ENCODE data around the gene KHDC4. TPM values are rescaled to one million over a fixed set of nuclear protein-coding genes. Genes with fewer than 3 reads are reported as not detected.

KHDC4 gene
- total RNA-seq, 3 donors from 2014 or later (not counting 1 experiment from before 2014, with no cell fraction given) = 61.9 to 101 (median 85.9) TPM

- Mint-ChIP-seq H3K36me3 (no peaks in the 10 kb centered on the region), H3K27me3 (ENCODE audit: low read depth in 2 of 2) (no peaks in the 10 kb centered on the region), H3K27ac (peak overlapping the region; percentile 53 to 78), H3K4me3 (no peak overlapping the region), H3K9me3 (no peaks in the 10 kb centered on the region), H3K4me1 (peaks cover 12% of the 10 kb centered on the region in 2 donors)
- 77% methylated on average over 10 of the region's 10 CpGs for WGBS (ENCODE audit: insufficient coverage)
- H3K9me3 ChIP-seq (ENCODE audit: control insufficient read depth, insufficient read depth, low read length) = no peaks in the 10 kb centered on the region
- ATAC-seq (peak; percentile 72 to 79 (median 76)), DNase-seq (peak in 1 of 2 donors; percentile 67)
- no peak overlapping the region for H3K4me3 ChIP-seq (ENCODE audit: low read length)
- H3K27ac ChIP-seq (ENCODE audit: low read length) = no peak overlapping the region
- no peaks in the 10 kb centered on the region for H3K27me3 ChIP-seq (ENCODE audit: control insufficient read depth, insufficient read depth, low read length)
- no peak for TF ChIP-seq CTCF (IDR thresholded peaks at IDR 0.05)
- H3K36me3 ChIP-seq (ENCODE audit: control insufficient read depth, insufficient read depth, low read length) = peaks cover 14% of the 10 kb centered on the region
- intact Hi-C loops (cut with micrococcal nuclease) = no loop called here
- peaks cover 3% of the 10 kb centered on the region for H3K4me1 ChIP-seq (ENCODE audit: control insufficient read depth, insufficient read depth, low read length)
Measured at GRCh38 chr1:155893389-155894142, 40.6 kb downstream of the KHDC4 start.

DNA sequence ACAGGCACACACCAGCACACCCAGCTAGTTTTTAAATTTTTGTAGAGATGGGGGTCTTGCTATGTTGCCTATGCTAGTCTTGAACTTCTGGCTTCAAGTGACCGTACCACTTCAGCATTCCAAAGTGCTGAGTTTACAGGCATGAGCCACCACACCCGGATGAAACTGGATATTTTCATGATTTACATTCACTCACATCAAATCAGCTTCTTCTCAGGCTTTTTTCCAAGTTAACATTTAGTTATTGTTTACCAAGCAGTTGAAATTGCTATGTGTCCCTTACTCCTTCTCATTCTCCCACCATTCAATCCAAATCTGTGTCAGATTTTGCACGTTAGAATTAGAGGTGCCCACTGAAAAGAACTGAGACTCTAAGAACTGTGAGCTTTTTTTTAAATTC is 41.4 kb downstream of the KHDC4 start:
- no peak overlapping the region for H3K27ac ChIP-seq (ENCODE audit: low read length)
- intact Hi-C loops (cut with micrococcal nuclease) = no loop called here
- Mint-ChIP-seq H3K4me1 (peaks cover 12% of the 10 kb centered on the region in 2 donors), H3K27me3 (ENCODE audit: low read depth in 2 of 2) (no peaks in the 10 kb centered on the region), H3K27ac (peak overlapping the region; percentile 53 to 78), H3K4me3 (no peak overlapping the region), H3K36me3 (no peaks in the 10 kb centered on the region), H3K9me3 (no peaks in the 10 kb centered on the region)
- H3K4me1 ChIP-seq (ENCODE audit: control insufficient read depth, insufficient read depth, low read length) = peaks cover 3% of the 10 kb centered on the region
- H3K9me3 ChIP-seq (ENCODE audit: control insufficient read depth, insufficient read depth, low read length) = no peaks in the 10 kb centered on the region
- no peak for ATAC-seq
- H3K27me3 ChIP-seq (ENCODE audit: control insufficient read depth, insufficient read depth, low read length) = no peaks in the 10 kb centered on the region
- peaks cover 9% of the 10 kb centered on the region for H3K36me3 ChIP-seq (ENCODE audit: control insufficient read depth, insufficient read depth, low read length)
- 96% methylated on average over 3 of the region's 3 CpGs for WGBS (ENCODE audit: insufficient coverage)
- no peak for DNase-seq
- TF ChIP-seq CTCF (IDR thresholded peaks at IDR 0.05) = no peak
- H3K4me3 ChIP-seq (ENCODE audit: low read length) = no peak overlapping the region

GRCh38 chr1:155890251-155890650 is 44.0 kb downstream of the KHDC4 start:
- TF ChIP-seq CTCF (IDR thresholded peaks at IDR 0.05) = no peak
- ATAC-seq = no peak
- intact Hi-C loops (cut with micrococcal nuclease) = no loop called here
- Histone ChIP-seq H3K27me3 (ENCODE audit: control insufficient read depth, insufficient read depth, low read length) (no peaks in the 10 kb centered on the region), H3K27ac (ENCODE audit: low read length) (no peak overlapping the region), H3K4me3 (ENCODE audit: low read length) (no peak overlapping the region), H3K9me3 (ENCODE audit: control insufficient read depth, insufficient read depth, low read length) (no peaks in the 10 kb centered on the region), H3K4me1 (ENCODE audit: control insufficient read depth, insufficient read depth, low read length) (peaks cover 3% of the 10 kb centered on the region), H3K36me3 (ENCODE audit: control insufficient read depth, insufficient read depth, low read length) (peaks cover 2% of the 10 kb centered on the region)
- no peak overlapping the region for H3K4me3 Mint-ChIP-seq
- peaks cover 12% of the 10 kb centered on the region in 2 donors for H3K4me1 Mint-ChIP-seq
- H3K36me3 Mint-ChIP-seq = no peaks in the 10 kb centered on the region
- H3K9me3 Mint-ChIP-seq = no peaks in the 10 kb centered on the region
- no peak for DNase-seq
- H3K27ac Mint-ChIP-seq = no peak overlapping the region
- 89% methylated on average over 3 of the region's 3 CpGs for WGBS (ENCODE audit: insufficient coverage)
- no peaks in the 10 kb centered on the region for H3K27me3 Mint-ChIP-seq (ENCODE audit: low read depth in 2 of 2)

GRCh38 chr1:155889566-155889965 is 44.6 kb downstream of the KHDC4 start:
- intact Hi-C loops (cut with micrococcal nuclease) = no loop called here
- no peaks in the 10 kb centered on the region for H3K9me3 Mint-ChIP-seq
- H3K4me1 ChIP-seq (ENCODE audit: control insufficient read depth, insufficient read depth, low read length) = peaks cover 3% of the 10 kb centered on the region
- no peak overlapping the region for H3K4me3 ChIP-seq (ENCODE audit: low read length)
- H3K9me3 ChIP-seq (ENCODE audit: control insufficient read depth, insufficient read depth, low read length) = no peaks in the 10 kb centered on the region
- TF ChIP-seq CTCF (IDR thresholded peaks at IDR 0.05) = no peak
- H3K27me3 ChIP-seq (ENCODE audit: control insufficient read depth, insufficient read depth, low read length) = no peaks in the 10 kb centered on the region
- peaks cover 2% of the 10 kb centered on the region for H3K36me3 ChIP-seq (ENCODE audit: control insufficient read depth, insufficient read depth, low read length)
- no peaks in the 10 kb centered on the region for H3K36me3 Mint-ChIP-seq
- ATAC-seq = no peak
- 94% methylated on average over 2 of the region's 2 CpGs for WGBS (ENCODE audit: insufficient coverage)
- no peaks in the 10 kb centered on the region for H3K27me3 Mint-ChIP-seq (ENCODE audit: low read depth in 2 of 2)
- H3K27ac Mint-ChIP-seq = no peak overlapping the region
- peaks cover 12% of the 10 kb centered on the region in 2 donors for H3K4me1 Mint-ChIP-seq
- DNase-seq = no peak
- no peak overlapping the region for H3K27ac ChIP-seq (ENCODE audit: low read length)
- no peak overlapping the region for H3K4me3 Mint-ChIP-seq
